Umbilical cord (tissue), 2 donors: ENCODE results near the gene CPN1. TPM values are rescaled to one million over a fixed set of nuclear protein-coding genes. Genes with fewer than 3 reads are reported as not detected.
A peak's percentile ranks its signal among the peaks of the same experiment; 100 is the strongest.
"Not testable (repeated sequence)": the region's sequence is repeated elsewhere in the genome, so short reads cannot be mapped to it uniquely, and the experiment has no call there.

ENCODE experiments used
- DNase-seq: peaks from one replicate; pipeline ENCODE4 v3.0.0-alpha.2; 2015; ENCODE audit warnings: low spot score
- total RNA-seq: library from RNA; depleted of rRNA; stranded (reverse); fragments of >200 nt; gene quantifications from one replicate; pipeline ENCODE4 v1.2.3, GENCODE V29; 2014; ENCODE audit warnings: low replicate concordance; ENCODE audit not compliant: insufficient read depth

CPN1 gene
- total RNA-seq = not detected

DNA sequence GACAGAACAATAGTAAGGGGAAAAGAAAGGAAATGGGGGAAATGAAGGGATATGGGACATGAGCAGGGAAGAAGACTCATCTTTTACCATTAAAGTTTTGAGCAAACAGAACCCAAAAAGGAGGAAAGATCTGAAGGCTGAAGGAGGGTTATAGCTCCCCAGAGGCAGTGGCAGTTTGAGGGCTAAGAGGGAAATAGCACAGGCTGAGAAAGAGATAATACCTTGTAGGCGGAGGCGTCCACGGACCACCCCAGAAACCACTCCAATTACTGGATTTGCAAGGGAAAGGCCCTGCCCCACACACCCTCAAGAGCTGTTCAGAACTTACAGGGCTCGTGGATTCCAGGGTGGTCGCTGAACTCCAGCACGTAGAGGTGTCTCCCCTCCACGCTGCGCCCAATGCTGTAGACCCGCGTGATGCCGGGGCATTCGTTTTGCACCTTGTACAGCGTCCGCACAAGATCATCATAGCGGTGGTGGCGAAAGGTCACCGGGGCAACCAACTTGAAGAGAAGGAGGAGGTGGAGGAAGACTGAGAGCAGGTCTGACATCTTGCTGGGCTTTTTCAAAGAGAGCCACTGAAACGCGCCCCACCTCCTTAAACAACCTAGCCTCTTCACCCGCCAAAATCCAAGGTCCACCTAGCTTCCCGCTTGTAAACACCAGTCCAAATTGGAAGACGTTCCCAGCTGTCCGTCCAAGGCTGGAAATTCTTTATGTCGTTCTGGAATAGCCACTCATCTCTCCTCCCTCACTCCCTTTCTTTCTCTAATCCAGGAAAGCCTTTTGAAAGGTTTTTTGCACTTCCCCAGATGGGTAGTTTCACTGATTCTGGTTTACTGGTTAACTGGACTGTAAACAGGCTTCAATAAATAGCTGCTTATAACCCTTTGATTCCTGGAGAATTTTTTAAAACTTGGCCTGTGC is at the start of gene CPN1:
Gene CPN1 (minus strand): TSS at position 795 of the 927 bp plus-strand sequence. CDS start 244 bp downstream, at position 551.
- DNase-seq = no peak

DNA sequence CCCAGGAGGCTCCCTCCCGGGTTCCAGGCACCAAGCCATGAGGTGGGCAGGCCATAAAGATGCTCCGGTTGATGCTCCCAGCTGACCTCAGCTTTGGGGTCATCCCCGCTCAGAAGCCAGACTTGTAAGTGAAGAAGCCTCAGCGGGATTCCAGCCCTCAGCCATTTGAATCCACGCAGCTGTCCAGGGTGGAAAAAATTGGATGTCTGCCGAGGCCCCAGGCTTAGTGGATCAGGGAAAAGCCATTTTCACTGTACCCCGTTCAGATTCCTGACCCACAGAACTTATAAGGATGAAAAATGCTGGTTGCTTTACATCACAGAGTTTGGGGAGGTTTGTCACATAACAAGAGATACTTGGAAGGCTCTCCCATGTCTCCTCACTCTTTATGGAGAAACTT is 49.2 kb upstream of the CPN1 start:
- peak; percentile 85 for DNase-seq

DNA sequence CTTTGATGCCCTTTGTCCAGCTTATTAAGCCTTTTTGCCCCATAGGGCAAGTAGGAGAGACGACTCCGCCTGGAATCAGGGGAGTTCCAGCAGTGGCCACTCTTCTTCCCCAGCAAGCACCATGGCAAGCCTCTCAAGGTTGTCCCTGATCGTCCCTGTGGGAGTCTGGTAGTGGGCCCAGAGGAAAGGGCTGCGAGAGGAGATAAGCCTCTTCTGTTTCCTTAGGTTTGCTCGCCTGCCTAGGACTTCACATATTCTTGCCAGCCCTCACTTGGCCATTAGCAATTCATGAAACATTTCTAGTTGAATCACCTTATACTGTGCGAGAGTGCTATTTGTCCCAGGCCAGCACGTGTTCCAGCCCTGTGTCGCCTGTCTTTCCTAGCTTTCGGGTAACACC is 47.8 kb upstream of the CPN1 start:
- no peak for DNase-seq

DNA sequence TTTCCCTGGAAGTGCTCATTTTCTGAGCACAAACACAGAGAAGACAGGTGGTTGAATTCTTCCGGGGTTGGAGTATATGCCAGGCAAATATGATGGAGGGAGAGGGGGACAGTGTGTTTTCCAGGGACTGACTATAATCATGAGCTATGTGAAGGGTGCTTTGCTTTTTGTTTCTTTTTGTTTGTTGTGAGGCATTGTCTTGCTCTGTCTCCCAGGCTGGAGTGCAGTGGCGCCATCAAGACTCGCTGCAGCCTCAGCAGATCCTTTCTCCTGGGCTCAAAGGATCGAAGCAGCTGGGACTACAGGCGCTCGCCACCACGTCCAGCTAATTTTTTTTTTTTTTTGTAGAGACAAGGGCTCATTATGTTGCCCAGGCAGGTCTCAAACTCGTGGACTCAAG is 47.3 kb upstream of the CPN1 start:
- DNase-seq = no peak

DNA sequence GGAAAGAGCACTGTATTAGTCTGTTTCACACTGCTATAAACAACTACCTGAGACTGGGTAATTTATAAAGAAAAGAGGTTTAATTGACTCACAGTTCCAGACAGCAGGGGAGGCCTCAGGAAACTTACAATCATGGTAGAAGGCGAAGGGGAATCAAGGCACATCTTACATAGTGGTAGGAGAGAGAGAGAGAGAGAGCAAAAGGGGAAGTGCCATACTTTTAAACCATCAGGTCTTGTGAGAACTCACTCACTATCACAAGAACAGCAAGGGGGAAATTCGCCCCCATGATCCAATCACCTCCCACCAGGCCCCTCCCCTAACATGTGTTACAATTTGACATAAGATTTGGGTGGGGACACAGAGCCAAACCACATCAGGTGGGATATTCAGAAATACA is 43.7 kb upstream of the CPN1 start:
- not testable (repeated sequence) for DNase-seq

DNA sequence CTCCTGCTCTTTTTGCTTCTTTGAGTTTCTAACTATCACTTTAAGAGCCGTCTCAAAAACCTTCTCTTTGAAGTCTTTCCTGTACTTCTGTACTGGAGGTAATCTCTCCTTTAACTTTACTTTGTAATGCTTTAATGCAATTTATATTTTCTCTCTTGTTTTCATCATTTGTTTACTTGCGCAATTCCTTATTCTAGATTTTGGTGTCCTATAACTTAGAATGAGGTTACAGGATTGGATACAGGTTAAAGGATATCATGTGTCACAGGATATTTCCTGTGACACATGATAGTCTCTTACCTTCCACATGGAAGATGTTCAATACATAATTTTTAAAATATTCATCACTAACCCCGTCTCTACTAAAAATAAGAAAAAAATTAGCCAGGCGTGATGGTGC is 42.4 kb upstream of the CPN1 start:
- DNase-seq = no peak

DNA sequence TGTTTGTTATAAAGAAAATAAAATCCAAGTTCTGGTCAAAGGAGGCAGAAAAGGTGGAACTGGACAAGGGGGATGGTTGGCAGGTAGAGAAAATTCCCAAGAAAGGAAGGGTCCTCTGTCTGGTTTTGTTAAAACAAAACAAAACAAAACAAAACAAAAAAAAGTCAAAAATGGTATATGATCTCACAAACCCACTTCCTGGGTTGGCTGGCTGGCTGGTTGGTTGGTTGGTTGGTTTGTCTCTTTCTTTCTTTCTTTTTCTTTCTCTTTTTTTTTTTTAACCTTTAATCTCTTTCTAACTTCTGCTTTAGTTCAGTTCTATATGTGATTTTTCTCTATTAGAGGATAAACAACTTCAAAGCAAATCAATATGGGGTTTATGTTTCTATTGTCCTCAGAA is 41.1 kb upstream of the CPN1 start:
- DNase-seq = no peak

DNA sequence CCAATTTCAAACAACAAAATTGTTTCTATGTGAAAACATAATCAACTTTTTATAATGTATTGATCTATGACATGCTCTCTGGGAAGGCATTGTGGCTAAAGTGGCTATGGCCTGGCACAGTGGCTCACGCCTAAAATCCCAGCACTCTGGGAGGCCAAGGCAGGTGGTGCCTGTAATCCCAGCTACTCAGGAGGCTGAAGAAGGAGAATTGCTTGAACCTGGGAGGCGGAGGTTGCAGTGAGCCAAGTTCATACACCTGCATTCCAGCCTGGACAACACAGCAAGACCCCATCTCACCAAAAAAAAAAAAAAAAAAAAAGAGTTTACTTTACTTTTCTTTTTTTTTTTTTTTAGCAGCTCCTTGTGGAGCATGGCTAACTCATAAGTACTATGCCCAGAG is 38.9 kb upstream of the CPN1 start:
- DNase-seq = no peak

DNA sequence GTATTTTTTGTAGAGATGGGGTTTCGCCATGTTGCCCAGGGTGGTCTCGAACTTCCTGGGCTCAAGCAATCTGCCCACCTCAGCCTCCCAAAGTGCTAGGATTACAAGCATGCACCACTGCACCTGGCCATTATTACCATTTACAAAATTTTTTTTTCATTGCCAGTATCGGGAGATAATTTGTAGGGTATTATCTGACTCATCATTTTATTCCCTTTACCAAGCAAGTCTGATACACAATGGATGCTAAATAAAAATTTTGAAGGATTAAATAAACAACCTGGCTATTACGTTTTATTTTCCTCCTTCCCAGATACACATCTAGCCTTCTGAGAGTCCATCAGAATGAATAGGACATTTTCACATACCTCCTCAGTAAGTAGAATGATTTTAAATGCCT is 38.1 kb upstream of the CPN1 start:
- no peak for DNase-seq

DNA sequence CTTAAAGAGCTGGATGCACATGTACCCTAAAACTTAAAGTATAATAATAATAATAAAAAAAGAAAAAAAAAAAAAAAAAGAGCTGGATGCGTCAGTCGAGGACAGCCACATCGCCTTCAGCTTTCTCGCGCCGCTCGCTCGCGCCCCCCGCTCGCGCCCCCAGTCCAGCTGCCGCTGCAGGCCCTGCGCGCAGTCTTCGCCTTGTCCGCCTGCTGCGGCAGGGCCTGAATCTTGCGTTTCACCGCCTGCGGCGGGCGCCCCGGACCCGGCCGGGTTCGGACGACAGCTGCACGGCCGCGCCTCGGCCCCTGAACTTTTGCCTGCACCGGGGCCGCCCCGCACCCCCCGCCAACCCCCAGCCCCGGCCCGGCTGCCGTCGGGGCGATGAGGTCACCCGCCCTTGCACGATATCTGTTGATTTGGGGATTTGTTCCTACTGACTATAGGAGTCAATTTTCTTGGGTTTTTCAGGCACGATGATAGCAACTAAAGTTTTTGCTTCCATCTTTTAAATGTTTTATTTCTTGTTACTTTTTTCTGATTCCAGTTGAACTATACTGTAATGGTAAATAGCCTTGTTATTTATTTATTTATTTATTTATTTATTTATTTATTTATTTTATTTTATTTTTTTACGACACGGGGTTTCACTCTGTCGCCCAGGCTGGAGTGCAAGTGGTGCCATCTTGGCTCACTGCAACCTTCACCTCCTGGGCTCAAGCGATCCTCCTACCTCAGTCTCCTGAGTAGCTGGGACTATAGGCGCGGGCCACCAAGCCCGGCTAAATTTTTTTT is 33.5 kb upstream of the CPN1 start:
- DNase-seq = no peak

DNA sequence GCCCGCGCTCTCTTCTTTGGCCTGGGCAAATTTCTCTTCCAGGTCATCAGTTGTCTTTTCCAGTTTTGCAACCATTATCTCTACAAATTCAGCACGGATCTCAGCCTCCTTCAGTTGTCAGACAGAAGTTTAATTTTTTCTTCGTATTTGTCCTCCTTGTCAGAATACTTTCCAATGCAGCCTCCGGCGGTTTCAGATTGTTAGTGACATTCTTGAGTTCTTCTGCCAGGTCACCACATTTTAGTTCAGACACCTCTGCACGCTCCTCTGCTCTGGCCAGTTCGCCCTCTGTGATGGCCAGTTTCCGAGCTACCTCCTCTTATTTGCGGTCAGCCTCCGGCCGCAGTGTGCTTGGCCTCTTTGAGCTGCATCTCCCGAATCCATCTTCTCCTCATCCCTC is 32.8 kb upstream of the CPN1 start:
- DNase-seq = no peak

DNA sequence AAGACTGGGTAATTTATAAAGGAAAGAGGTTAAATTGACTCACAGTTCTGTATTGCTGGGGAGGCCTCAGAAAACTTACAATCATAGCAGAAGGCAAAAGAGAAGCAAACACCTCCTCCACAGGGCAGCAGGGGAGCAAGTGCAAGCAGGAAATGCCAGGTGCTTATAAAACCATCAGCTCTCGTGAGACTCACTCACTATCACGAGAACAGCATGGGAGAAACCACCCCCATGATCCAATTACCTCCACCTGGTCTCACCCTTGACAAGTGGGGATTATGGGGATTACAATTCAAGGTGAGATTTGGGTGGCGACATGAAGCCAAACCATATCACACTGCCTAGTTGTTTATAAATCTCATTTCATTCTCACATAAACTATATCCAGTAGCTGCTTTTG is 28.0 kb upstream of the CPN1 start:
- DNase-seq = no peak

DNA sequence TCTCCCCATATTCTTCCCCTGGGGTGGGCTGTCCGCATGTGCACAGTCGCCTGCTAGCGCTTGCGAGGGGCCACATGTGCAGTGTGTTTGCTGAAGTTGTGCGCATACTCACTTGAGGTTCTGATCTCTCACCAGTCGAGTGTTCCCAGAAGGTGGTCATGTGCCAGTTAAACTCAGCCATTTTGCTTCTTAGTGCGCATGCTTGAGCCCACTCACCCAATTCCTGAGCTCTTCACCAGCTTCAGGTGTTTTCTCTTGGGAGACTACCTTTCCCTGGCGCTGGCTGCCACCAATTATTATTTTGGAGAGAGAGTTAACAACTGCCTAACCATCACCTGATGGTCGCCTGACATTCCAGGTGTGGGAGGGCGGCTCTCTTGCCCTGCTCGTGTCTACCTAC is 25.2 kb upstream of the CPN1 start:
- DNase-seq = no peak

DNA sequence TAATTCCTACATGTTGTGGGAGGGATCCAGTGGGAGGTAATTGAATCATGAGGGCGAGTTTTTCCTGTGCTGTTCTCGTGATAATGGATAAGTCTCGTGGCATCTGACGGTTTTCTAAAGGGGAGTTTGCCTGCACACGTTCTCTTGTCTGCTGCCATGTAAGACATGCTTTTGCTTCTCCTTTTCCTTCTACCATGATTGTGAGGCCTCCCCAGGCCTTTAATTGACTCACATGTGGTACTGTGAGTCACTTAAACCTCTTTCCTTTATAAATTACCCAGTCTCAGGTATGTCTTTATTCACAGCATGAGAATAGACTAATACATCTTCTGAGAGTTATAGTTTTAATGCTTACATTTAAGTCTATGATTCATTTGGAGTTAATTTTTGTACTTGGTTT is 22.6 kb upstream of the CPN1 start:
- DNase-seq = no peak

DNA sequence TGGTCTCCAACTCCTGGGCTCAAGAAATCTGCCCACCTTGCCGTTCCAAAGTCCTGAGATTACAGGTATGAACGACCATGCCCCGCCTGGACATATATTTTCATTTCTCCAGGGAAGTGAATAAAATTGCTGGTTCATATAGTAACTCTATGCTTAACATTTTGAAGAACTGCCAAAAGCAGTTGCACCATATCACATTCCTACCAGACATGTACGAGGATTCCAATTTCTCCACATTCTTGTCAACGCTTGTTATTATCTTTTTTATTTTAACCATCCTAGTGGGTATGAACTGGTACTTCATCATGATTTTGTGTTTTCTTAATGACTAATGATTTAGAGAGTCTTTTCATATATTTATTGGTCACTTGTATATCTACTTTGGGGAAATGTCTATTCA is 21.9 kb upstream of the CPN1 start:
- DNase-seq = no peak

DNA sequence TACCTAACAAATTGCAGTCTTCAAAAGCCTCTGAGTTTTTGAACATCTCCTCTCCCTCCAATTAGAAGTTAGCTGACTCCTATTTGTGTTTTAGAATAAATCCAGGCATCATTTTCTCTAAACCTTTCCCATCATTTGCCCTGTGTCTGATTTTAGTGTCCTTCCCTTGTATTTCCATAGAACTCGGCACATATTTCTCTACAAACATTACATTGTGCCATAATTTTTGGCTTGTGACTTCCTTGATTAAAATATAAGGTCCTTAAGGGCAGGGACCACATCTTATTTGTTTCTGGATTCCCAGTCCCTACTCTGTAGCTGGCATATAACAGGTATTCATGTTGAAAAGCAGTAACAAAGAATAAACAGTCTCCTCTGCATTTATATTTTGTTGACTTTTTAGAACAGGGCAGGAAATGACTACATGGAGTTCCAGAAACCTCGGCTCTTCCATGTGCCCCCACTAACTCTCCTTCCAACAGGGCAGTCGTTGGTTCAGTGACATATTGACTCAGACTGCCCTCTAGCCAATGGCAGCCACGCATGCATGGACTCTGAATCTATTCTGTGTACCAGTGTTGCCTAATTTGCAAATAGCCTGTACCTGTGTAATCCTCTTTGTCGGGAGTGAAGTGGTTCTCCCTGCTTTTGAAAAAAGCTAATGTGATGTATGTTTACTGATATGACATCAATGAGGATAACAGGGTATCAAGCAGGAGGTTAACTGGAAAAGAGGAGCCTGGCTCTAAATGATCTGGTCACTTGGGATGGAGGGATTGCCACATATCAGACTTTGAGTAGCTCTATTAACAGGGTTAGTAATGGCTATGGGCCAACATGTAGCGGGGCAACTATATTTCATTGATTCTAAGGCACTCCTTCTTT is 19.8 kb upstream of the CPN1 start:
- no peak for DNase-seq

DNA sequence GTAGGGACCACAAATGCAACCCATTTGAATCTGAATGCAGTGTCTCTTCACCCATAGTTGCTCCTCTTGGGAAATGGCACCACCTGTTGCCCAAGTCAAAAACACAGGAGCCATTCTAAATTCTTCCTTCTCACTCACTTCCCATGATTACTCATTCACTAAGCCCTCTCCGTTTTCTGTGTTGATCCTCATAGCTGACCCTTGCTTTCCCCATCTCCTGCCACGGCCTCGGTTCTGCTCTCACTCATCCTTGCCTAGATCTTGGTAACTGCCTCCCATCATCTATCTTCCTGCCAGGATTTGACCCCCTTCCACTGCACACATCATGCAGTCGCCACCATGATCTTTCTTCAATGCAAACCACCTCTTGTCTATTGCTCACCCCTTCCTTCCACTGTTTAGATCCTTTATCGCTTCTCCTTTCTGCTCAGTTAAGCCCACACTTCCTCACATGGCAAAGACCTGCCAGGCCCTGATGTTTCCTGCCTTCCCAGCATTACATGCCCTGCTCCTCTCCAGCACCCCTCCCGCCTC is 19.0 kb upstream of the CPN1 start:
- no peak for DNase-seq

DNA sequence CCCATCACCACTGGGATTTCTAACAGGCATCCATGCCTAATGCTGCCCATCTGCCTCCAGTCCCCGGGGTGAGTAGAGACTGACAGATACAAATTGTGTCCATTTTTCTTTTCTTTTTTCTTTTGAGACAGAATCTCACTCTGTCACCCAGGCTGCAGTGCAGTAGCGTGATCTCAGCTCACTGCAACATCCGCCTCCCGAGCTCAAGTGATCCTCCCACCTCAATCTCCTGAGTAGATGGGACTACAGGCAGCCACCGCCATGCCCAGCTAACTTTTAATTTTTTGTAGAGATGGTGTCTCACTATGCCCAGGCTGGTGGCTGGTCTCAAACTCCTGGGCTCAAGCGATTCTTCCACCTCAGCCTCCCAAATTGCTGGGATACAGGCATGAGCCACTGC is 7.6 kb upstream of the CPN1 start:
- DNase-seq = no peak

DNA sequence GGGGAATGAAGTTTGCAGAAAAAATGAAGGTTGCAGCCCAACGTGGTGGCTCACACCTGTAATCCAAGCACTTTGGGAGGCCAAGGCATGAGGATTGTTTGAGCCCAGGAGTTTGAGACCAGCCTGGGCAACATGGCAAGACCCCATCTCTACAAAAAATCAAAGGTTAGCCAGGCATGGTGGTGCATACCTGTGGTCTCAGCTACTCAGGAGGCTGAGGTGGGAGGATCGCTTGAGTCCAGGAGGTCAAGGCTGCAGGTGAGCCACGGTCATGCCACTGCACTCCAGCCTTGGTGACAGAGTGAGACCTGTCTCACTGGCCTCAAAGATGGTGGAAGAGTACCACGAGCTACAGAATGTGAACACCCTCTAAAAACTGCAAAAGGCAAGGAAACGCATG is 5.0 kb upstream of the CPN1 start:
- not testable (repeated sequence) for DNase-seq

DNA sequence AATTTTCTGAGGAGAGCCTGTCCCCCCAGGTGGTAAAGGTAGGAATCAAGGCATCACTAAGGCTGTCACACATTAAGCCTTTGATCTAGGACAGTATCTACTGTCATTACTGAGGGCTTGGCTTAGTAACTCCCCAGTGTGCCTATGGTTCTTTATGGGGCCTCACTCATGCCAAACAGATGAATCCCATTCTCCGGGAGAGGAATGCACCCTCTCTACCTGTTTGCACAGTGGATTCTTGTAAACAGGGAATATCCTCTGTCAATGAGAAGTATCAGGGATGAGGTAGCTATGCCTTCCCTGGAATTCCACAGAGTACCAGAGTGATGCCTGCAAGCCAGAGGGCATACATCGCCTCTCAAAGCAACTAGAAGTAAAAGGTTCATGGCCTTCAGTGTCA is 3.9 kb upstream of the CPN1 start:
- no peak for DNase-seq

DNA sequence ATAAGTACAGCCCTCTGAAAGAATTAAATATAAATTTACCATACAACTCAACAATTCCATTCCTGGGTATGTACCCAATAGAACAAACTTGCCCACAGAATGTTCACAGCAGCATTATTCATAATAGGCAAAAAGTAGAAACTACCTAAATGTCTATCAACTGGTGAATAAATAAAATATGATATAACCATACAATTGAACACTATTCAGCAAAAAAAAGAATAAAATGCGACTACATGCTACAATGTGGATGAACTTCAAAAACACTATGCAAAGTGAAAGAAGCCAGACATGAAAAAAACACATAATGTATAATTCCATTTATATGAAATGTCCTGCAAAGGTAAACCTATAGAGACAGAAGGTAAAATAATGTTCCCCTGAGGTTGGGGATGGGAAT is 2.0 kb upstream of the CPN1 start:
- no peak for DNase-seq

DNA sequence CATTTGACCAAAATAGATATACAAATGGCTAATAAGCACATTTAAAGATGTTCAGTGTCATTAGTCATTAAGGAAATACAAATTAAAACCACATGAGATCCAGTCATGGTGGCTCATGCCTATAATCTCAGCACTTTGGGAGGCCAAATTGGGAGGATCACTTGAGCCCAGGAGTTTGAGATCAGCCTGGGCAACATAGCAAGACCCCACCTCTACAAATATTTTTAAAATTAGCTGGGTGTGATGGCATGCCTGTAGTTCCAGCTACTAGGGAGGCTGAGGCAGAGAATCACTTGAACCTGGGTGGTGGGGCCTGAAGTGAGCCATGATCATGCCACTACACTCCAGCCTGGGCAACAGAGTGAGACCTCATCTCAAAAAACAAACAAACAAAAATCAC is 607 bp upstream of the CPN1 start:
- DNase-seq = not testable (repeated sequence)
